Mucosa of descending colon (tissue), 3 donors: Measurements from ENCODE around the gene CERCAM. TPM values are rescaled to one million over a fixed set of nuclear protein-coding genes. Genes with fewer than 3 reads are reported as not detected.

ENCODE experiments used
- ATAC-seq: fragments of 200-7000 bp; cut with Tn5 transposase; one replicate; pipeline ENCODE4 v1.9.1; 2020; ENCODE audit warnings: mild to moderate bottlenecking, moderate library complexity
- DNase-seq, 3 donors: peaks; one replicate each; pipeline ENCODE4 v3.0.0-alpha.2; 2020
- H3K36me3 ChIP-seq: fragments of 200-600 bp; one replicate; pipeline ENCODE4 v1.8.0; 2021; ENCODE audit warnings: low read depth, mild to moderate bottlenecking
- H3K4me1 ChIP-seq: fragments of 200-600 bp; one replicate; pipeline ENCODE4 v1.8.0; 2021; ENCODE audit warnings: low read depth, mild to moderate bottlenecking
- H3K4me3 ChIP-seq: fragments of 200-600 bp; one replicate; pipeline ENCODE4 v1.8.0; 2021; ENCODE audit warnings: mild to moderate bottlenecking
- H3K9me3 ChIP-seq: fragments of 200-600 bp; one replicate; pipeline ENCODE4 v1.8.0; 2021; ENCODE audit warnings: mild to moderate bottlenecking
- CTCF ChIP-seq: fragments of 200-600 bp; IDR thresholded peaks from one replicate; pipeline ENCODE4 v1.8.0; 2022; ENCODE audit warnings: antibody characterized with exemption, mild to moderate bottlenecking
- intact Hi-C, 2 donors: fragments of 100-400 bp; cut with DNase I in 1 of 2; cut with micrococcal nuclease in 1 of 2; formaldehyde crosslinking; loops; one replicate each; pipeline versions ENCODE4 v1.11.0 to v1.11.1; 2022; cut with DNase I, micrococcal nuclease
- total RNA-seq, 3 donors: library from RNA; stranded (reverse); fragmentation: NEBNext Ultra II Directional in 2 of 3; extraction: Animal tissue kit (Norgen Biotek cat#: 25700) in 2 of 3; gene quantifications; one replicate each; pipeline versions ENCODE4 v1.2.1 to v1.2.4, GENCODE V29; 2021 to 2023
- donor health status: DM: no; HTN: no; CAD: no; lungs with moderate emphysema.
- donor health status: DM: no; HTN: no; CAD: no.
- donor health status: DM: no; HTN: yes; CAD: no.

CERCAM gene
- total RNA-seq, 3 donors from 2014 or later: 4.1 to 20.9 (median 11.5) TPM

DNA sequence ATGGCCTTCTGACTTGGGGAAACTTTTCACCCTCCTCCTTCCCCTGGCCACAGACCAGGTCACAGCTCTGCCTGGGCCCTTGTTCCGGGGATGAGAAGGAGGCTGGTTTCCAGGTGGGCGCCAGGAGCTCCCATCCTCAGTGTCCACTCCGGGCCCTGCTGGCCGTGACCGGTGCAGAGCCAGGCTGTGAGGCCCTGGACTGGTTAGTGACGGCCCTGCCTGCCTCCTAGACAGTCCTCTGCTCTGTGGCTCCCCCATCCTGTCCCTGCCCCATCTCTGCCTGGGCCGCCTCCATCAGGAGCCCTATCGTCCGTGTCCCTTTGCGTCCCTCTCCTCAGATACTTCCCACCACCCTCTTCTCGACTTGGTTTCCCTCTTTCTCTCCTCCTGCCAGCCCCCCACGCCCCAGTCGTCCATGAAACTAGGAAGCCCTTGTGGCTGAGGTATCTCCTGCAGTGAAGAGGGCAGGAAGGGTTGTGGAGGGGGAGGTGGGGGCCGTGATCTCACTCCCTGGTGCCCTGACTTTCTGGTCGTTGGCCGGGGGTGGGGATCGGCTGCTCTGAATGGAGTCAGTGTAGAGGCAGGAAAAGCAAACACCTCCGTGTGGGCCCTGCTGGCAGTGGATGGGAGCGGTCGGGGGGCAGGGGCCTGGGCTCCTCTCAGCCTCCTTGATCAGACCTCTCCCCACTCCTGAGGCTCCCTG, 15.4 kb upstream of the CERCAM start:
- intact Hi-C loops: no loop called here
- H3K4me1 ChIP-seq: no peaks in the 10 kb centered on the region
- H3K36me3 ChIP-seq: no peaks in the 10 kb centered on the region
- no peak for DNase-seq
- TF ChIP-seq CTCF: no peak
- H3K4me3 ChIP-seq: no peak overlapping the region
- no peaks in the 10 kb centered on the region for H3K9me3 ChIP-seq
- no peak for ATAC-seq

DNA sequence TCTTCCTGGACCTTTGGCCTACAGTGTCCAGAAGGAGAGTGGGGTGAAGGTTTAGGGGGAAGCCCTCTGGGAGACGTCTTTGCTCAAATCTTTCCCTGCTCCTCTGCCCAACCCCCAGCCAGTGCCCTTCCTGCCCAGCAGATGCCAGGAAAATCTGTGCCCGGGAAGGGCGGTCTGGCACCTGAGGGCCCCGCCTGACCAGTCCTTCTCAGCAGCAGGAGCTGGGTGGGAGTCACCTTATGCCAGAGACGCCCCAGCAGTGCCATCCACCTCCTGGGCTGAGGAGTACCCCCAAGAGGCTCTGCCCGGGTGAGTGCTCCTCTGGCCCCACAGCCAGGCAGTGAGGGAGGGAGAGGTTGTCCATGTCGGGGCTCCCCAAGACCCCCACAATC, 14.9 kb upstream of the CERCAM start:
- Histone ChIP-seq H3K4me3 (no peak overlapping the region), H3K36me3 (no peaks in the 10 kb centered on the region), H3K4me1 (no peaks in the 10 kb centered on the region), H3K9me3 (no peaks in the 10 kb centered on the region)
- no peak for DNase-seq
- TF ChIP-seq CTCF: no peak
- ATAC-seq: no peak
- intact Hi-C loops: no loop called here

GRCh38 chr9:128406848-128407391, 13.7 kb upstream of the CERCAM start:
- TF ChIP-seq CTCF: no peak
- Histone ChIP-seq H3K4me1 (no peaks in the 10 kb centered on the region), H3K4me3 (no peak overlapping the region), H3K9me3 (no peaks in the 10 kb centered on the region), H3K36me3 (no peaks in the 10 kb centered on the region)
- ATAC-seq: no peak
- no peak for DNase-seq
- intact Hi-C loops: no loop called here

DNA sequence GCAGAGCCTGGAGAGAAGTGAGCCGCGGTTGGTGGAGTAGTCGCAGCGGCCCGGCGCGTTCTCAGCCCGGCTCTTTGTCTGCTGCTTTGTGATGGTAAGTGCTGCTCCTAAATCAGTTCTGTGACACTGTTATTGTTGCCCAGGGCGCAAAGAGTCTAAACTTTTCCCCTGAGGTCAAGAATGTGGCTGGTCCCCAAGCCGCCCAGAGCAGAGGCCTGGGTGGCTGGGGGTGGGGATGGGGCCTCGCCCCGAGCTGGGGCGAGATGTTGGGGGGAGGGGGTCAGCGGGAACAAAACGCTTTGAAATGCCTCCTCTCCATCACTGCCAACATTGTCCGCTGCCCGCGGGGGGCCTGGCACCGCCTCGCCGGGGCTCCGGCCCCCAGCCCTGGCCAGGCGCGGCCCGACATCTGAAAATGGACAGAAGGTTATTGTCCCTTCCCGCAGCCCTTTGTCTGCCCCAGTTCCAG, 11.7 kb upstream of the CERCAM start:
- no peak for DNase-seq
- intact Hi-C loops: no loop called here
- TF ChIP-seq CTCF: no peak
- Histone ChIP-seq H3K9me3 (no peaks in the 10 kb centered on the region), H3K4me1 (no peaks in the 10 kb centered on the region), H3K4me3 (no peak overlapping the region), H3K36me3 (no peaks in the 10 kb centered on the region)
- no peak for ATAC-seq

- ATAC-seq (no peak), DNase-seq (no peak)
- H3K4me3 ChIP-seq: no peak overlapping the region
- no peaks in the 10 kb centered on the region for H3K36me3 ChIP-seq
- intact Hi-C loops: no loop called here
- no peaks in the 10 kb centered on the region for H3K4me1 ChIP-seq
- TF ChIP-seq CTCF: no peak
- no peaks in the 10 kb centered on the region for H3K9me3 ChIP-seq
Measured at GRCh38 chr9:128409450-128409849, 11.2 kb upstream of the CERCAM start.
